ENCODE data around the gene TCF20. TPM values are rescaled to one million over a fixed set of nuclear protein-coding genes. Genes with fewer than 3 reads are reported as not detected.

TCF20 gene
- total RNA-seq, 1 donor from 2014 or later, result 31.0 TPM

GRCh38 chr22:42271906-42272305 lies 1.5 kb upstream of the TCF20 start:
- TF ChIP-seq, protein P1, sequence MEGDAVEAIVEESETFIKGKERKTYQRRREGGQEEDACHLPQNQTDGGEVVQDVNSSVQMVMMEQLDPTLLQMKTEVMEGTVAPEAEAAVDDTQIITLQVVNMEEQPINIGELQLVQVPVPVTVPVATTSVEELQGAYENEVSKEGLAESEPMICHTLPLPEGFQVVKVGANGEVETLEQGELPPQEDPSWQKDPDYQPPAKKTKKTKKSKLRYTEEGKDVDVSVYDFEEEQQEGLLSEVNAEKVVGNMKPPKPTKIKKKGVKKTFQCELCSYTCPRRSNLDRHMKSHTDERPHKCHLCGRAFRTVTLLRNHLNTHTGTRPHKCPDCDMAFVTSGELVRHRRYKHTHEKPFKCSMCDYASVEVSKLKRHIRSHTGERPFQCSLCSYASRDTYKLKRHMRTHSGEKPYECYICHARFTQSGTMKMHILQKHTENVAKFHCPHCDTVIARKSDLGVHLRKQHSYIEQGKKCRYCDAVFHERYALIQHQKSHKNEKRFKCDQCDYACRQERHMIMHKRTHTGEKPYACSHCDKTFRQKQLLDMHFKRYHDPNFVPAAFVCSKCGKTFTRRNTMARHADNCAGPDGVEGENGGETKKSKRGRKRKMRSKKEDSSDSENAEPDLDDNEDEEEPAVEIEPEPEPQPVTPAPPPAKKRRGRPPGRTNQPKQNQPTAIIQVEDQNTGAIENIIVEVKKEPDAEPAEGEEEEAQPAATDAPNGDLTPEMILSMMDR (IDR thresholded peaks at IDR 0.05), result no peak
- no peaks in the 10 kb centered on the region for H3K9me3 Mint-ChIP-seq (ENCODE audit: low read depth)
- DNase-seq (ENCODE audit: low spot score), result peak; percentile 13
- no peak overlapping the region for H3K4me3 Mint-ChIP-seq (ENCODE audit: unreplicated experiment)
- no peaks in the 10 kb centered on the region for H3K36me3 Mint-ChIP-seq (ENCODE audit: low read depth)
- H3K4me1 Mint-ChIP-seq (ENCODE audit: low read depth), result peaks cover 12% of the 10 kb centered on the region
- no peak overlapping the region for H3K27ac Mint-ChIP-seq (ENCODE audit: unreplicated experiment)
- H3K27me3 Mint-ChIP-seq (ENCODE audit: low read depth), result no peaks in the 10 kb centered on the region

DNA sequence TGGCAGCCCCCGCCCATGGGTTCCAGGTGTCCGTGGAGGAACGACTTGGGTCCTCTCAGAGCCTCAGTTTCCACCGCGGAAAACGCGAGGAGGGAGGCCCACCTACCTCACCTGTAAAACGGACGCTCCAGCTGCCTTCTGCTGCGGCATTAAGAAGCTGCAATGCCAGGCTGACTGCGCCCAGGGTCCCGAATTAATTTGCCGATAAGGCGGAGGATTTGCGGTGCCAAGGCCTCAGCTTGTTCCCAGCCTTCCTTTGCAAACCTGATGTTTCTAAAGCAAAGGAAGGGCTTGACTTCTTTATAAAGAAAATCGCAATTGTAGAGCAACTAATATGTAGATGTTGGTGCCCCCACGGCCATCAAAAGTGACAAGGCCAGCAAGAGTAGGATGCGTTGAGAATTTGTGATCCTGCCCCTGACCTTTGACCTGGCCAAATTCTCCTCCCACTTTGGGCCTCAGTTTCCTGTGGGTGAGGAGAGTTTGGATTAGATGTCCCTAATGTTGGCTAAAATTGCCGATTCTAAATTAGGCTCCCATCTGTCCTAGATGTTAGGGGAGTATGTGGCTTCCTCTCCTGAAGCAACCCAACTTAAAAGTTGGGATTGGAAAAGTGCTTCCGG lies 849 bp upstream of the TCF20 start:
- no peak overlapping the region for H3K27ac Mint-ChIP-seq (ENCODE audit: unreplicated experiment)
- H3K27me3 Mint-ChIP-seq (ENCODE audit: low read depth), result no peaks in the 10 kb centered on the region
- peaks cover 12% of the 10 kb centered on the region for H3K4me1 Mint-ChIP-seq (ENCODE audit: low read depth)
- no peaks in the 10 kb centered on the region for H3K36me3 Mint-ChIP-seq (ENCODE audit: low read depth)
- H3K4me3 Mint-ChIP-seq (ENCODE audit: unreplicated experiment), result peak overlapping the region; percentile 44
- DNase-seq (ENCODE audit: low spot score), result no peak
- TF ChIP-seq, protein P1 (IDR thresholded peaks at IDR 0.05), result no peak
- no peaks in the 10 kb centered on the region for H3K9me3 Mint-ChIP-seq (ENCODE audit: low read depth)

GRCh38 chr22:42270176-42270509 lies 310 bp downstream of the TCF20 start:
- Mint-ChIP-seq H3K4me1 (ENCODE audit: low read depth) (peaks cover 12% of the 10 kb centered on the region), H3K27me3 (ENCODE audit: low read depth) (no peaks in the 10 kb centered on the region), H3K9me3 (ENCODE audit: low read depth) (no peaks in the 10 kb centered on the region), H3K4me3 (ENCODE audit: unreplicated experiment) (peak overlapping the region; percentile 77), H3K36me3 (ENCODE audit: low read depth) (no peaks in the 10 kb centered on the region), H3K27ac (ENCODE audit: unreplicated experiment) (peak overlapping the region; percentile 27)
- TF ChIP-seq, protein P1 (IDR thresholded peaks at IDR 0.05), result no peak
- DNase-seq (ENCODE audit: low spot score), result no peak

DNA sequence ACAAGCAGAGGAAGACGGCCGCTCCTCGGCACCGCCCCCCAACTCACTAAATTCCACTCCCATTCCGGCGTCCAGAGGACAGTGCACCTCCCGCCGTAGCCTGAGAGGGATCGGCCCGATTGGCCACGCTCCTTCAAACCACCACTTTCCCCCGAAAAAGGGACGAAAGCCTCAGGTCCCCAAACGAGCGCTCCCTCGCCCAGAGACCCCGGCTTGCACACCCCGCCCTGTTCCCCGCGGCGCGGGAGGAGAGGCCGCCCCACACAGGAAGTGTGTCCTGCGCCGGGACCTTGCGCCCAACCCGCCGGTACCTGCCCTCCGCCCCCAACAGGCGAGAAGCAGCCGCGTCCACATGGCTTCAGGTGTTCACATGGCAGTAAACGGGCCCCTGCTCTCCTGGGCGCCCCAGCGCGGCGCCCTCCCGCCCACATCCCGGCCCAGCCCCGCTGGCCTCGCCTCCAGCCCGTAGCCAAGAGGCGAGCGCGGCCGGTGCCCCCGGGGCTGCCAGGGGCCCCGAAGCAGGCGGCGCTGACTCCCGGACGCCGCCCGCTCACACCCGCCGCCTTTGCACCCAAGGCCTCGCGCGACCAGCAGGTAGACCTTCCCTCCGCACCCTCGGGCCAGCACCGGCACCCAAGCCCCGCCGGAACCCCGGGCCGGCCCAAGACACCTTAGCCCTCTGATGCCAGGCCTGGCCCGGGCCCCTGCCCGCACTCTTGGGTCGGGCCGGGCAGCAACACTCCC lies 849 bp downstream of the TCF20 start:
- Mint-ChIP-seq H3K36me3 (ENCODE audit: low read depth) (no peaks in the 10 kb centered on the region), H3K9me3 (ENCODE audit: low read depth) (no peaks in the 10 kb centered on the region), H3K27me3 (ENCODE audit: low read depth) (no peaks in the 10 kb centered on the region), H3K4me3 (ENCODE audit: unreplicated experiment) (peak overlapping the region; percentile 77), H3K4me1 (ENCODE audit: low read depth) (peaks cover 12% of the 10 kb centered on the region), H3K27ac (ENCODE audit: unreplicated experiment) (peak overlapping the region; percentile 27)
- TF ChIP-seq, protein P1 (IDR thresholded peaks at IDR 0.05), result peak; percentile 19
- DNase-seq (ENCODE audit: low spot score), result no peak

DNA sequence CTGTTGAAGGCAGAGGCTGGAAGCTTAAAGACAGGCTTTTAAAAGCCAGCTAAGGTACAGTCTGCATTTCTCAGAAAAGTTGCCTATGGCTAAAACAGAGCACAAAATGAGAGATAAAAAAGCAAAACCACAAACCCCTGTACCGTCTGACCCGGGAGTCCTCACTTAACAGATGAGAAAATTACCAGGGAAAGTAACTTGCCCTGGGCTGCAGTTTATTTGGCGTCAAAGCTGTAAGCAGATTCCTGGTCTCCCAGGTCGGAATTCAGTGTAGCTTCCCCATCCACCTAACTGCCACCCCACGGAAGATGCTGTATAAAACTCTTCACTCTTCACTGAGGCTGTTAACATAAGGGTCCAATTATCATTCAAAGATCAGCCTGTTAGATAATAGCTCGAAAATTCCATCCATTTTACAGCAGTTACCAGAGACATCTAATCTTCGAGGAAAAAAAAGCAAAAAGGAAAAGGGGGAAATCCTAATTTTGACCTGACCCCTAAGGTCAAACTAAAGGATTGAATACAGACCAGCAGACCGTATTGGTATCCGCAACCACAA lies 1.5 kb downstream of the TCF20 start:
- Mint-ChIP-seq H3K36me3 (ENCODE audit: low read depth) (no peaks in the 10 kb centered on the region), H3K4me1 (ENCODE audit: low read depth) (peaks cover 12% of the 10 kb centered on the region), H3K27me3 (ENCODE audit: low read depth) (no peaks in the 10 kb centered on the region), H3K4me3 (ENCODE audit: unreplicated experiment) (peak overlapping the region; percentile 77), H3K9me3 (ENCODE audit: low read depth) (no peaks in the 10 kb centered on the region), H3K27ac (ENCODE audit: unreplicated experiment) (peak overlapping the region; percentile 0)
- TF ChIP-seq, protein P1 (IDR thresholded peaks at IDR 0.05), result no peak
- DNase-seq (ENCODE audit: low spot score), result no peak

Measured in chondrocyte (in vitro differentiated cells).